Measurements from ENCODE around the gene C3orf33.

Gene C3orf33

DNA sequence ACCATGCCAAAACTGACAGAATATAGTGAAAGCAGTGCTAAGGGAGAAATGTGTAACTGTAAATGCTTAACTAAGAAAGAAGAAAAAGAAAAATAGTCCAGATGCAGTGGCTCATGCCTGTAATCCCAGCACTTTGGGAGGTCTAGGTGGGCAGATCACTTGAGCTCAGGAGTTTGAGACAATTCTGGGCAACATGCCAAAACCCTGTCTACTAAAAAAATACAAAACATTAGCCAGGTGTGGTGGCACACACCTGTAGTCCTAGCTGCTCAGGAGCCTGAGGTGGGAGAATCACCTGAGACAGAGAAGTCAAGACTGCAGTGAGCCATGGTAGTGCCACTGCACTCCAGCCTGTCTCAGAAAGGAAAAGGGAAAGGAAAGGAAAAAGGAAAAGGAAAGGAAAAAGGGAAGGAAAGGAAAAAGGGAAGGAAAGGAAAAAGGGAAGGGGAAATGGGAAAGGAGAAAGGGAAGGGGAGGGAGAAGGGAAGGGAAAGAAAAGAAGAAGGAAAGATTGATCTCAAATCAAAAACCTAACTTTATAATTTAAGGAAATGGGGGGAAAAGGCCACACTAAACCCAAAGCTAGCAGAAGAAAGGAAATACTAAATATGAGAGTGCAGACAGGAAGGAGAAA lies 20.3 kb downstream of the C3orf33 start:
- DNase-seq (ENCODE audit: low spot score): no peak

DNA sequence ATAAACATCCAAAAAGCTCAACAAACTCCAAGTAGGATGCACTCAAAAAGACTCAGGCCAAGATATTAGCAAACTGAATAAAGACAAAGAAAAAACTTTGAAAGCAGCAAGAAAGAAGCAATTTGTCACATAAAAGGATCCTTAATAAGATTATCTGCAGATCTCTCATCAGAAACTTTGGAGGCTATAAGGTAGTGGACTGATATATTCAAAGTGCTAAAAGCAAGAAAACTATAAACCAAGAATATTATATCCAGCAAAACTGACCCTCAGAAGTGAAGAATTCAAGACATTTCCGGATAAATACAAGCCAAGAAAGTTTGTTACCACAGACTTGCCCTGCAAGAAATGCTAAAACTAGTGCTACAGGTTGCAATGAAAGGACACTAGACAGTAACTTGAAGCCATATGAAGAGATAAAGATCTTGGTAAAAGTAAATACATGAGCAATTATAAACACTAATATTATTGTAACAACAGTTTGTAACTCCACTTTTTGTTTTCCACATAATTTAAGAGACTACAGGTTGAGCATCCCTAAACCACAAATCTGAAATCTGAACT lies 23.6 kb downstream of the C3orf33 start:
- DNase-seq (ENCODE audit: low spot score): no peak

DNA sequence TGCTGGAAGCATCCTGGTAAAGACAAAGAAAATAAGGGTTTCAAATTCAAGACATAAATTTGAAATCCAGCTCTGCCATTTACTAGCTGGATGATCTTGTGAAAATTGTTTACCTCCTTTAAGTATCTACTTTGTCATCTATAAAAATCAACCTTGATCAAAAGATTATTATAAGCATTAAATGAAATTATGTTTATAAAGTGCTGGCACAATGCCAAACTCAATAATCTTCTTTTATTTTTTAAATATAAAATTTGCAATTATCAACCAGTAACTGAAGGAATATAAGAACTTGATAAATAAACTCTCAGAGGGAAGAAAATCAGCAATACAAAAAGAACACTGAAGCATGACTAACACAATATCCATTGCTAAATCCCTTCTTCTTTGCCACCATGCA lies 25.8 kb downstream of the C3orf33 start:
- no peak for DNase-seq (ENCODE audit: low spot score)

DNA sequence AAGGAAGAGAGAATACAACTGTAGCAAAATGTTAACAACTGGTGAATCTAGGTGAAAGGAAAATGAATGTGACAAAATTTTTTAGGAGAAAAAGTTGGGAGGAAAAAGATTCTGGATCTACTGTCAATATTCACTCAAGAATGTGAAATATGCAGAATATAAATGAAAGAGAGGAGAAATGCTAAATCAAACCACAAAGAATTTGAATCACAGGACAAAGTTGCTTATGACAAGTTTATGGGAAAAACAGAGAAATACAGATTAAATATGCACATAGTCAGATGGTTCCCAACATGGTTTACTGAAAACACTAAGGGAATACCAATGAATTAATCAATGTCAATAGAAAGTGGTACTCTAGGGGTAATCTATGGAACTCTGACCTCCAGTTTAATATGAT lies 27.6 kb downstream of the C3orf33 start:
- DNase-seq (ENCODE audit: low spot score): no peak

DNA sequence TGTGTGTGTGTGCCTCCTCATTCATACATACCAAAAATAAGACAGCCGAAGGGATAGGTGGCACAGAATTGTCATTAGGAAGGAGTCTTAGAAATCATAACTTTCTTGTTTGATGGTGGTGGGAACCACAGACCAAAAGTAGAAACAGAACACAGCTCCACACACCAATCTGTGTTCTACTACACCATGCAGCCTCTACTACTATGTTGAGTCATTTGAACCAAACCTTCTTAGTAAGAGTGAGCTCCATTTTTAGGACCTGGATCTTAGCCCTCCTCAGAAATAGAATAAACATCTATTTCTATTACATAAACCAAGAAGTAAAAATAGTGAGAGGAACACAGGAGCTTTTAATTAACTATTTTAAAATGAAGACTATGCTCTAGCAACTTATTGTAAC lies 33.3 kb downstream of the C3orf33 start:
- DNase-seq (ENCODE audit: low spot score): no peak

DNA sequence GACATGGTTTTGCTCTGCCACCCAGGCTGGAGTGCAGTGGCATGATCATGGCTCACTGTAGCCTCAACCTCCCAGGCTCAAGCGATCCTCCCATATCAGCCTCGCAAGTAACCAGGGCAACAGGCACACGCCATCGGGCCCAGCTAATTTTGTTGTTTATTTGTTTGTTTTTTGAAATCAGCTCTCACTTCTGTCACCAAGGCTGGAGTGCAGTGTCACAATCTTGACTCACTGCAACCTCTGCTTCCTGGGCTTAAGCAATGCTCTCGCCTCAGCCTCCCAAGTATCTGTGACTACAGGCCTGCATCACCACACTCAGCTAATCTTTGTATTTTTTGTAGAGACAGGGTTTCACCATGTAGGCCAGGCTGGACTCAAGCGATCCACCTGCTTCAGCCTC lies 35.0 kb downstream of the C3orf33 start:
- DNase-seq (ENCODE audit: low spot score): no peak

DNA sequence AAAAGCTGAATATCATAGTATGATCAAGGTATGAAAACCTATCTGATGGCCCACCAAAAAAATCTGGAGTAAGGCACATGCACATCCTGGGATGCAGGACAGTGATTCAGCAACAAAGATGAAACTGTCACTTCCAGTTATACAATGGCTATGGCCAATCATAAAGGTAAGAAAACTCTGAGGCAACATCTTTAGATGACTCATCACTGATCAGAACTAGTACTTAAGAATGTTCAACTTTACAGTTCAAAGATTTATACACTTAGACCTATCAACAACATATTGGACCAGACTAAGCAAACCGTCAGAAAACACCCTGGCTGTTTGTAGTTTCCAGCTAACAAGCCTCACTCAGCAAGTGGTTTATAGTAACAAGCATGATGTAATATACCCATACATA lies 39.9 kb downstream of the C3orf33 start:
- DNase-seq (ENCODE audit: low spot score): no peak

DNA sequence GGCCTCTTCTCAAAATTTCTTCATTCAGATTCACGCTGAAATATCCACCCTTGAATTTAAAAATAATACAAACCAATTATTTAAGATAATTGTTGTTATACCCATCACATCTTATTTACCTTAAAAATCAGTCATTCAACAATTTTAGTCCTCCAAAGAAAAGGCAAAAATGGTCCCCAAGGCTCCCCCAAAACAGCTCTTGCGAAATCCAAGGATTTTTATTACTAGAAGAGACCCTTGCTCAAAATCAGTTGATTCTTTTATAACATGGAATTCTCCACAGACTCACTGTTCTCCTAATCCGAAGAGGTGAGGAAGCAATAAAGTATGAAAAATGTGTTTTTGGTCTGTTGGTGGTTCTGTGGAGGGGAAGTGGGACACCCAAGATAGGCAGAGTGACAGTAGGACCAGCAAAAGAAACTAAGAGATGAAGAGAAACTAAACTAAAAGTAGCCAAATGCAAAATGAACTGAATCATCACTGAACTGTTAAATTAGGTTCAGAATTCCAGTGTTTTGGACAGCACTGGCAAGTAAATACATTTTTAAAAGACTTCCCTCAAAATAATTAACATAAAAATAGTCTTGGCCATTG lies 42.1 kb downstream of the C3orf33 start:
- no peak for DNase-seq (ENCODE audit: low spot score)

DNA sequence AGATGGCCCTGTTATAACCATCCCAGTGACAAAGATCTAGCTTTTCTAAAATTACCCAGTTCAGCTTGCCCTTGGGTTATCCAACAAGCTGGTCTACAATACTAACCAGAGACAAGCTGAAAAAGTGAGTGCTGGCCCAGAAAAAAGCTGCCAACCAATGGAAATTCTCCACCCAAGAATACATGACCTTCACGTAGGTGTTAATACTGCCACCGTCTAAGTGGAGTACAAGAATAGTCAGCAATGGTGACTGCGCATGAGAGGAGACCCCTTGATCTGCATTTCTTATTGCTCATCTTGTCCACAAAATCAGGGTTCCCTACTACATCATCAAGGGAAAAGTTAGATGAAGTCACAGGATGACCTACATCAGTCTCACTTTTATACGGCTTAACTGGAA lies 45.4 kb downstream of the C3orf33 start:
- no peak for DNase-seq (ENCODE audit: low spot score)

DNA sequence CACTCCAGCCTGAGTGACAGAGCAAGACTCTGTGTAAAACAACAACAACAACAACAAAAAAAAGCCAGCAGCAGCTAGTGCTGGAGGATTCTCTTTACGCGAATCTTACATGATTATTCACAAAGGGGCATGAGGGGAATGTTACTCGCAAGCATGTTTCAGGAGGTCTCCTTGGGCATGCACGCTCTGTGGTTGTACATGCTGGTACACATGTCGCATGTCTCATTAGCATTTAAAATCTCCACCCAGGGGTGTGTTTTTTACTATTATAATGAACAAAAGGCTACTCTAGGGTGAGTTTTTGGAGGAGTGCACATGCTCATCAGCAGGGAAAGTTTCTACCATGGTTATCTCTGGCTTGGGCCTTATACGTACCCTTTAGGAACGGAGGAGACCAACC lies 48.5 kb downstream of the C3orf33 start:
- DNase-seq (ENCODE audit: low spot score): no peak

DNA sequence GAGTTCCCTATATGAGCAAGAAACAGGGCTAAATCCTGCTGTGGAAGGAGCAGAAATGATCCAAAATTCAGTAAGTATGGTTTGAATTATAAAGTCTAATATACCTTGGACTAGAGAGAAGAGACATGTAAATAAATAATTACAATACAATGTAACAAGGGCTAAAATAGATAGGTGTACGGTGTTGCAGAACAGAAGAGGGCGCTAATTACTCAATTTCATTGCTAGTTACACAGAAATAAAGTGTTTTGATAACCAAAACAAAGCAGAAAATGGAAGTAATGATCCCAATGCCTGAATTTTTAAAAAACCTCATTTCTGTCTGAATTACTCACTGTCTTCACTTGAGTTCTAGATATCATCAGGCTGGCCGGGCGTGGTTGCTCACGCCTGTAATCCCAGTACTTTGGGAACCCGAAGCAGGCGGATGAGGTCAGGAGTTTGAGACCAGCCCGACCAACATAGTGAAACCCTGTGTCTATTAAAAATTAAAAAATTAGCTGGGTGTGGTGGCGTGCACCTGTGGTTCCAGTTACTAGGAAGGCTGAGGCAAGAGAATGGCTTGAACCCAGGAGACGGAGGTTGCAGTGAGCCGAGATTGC lies 52.9 kb downstream of the C3orf33 start:
- DNase-seq (ENCODE audit: low spot score): peak; percentile 25

DNA sequence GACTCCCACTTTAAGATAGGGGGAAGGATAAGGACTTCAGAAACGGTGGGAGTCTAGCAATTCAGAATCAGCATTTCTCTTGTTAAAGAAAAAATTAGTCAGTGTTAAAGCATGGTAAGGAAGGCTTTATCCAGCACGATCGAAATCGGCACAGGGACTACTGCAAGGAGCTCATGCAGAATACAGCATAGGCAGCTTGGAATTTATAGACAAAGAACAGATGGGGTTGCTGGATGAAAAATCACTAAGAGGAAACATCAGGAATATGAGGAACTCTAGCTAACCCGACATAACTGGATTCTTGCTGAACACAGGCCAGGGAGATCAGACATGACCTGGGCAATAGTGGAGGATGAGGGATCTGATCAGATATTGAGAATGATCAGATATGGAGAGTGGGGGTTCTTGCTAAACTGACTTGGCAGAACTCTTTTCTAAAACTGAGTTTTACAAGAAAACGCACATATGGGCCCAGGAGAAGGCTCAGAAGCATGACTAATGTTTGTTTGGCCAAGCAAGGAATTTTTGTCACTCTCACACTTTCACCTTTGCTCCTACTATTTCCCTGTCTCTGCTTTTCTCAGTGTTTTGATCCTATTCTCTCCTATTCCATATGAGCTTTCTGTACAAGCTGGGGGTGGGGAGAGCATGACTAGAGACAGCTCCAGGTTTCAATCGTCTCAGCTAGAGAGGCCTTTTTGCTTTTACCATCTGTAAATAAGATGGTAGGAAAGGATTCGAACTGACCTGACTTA lies 57.3 kb downstream of the C3orf33 start:
- no peak for DNase-seq (ENCODE audit: low spot score)

DNA sequence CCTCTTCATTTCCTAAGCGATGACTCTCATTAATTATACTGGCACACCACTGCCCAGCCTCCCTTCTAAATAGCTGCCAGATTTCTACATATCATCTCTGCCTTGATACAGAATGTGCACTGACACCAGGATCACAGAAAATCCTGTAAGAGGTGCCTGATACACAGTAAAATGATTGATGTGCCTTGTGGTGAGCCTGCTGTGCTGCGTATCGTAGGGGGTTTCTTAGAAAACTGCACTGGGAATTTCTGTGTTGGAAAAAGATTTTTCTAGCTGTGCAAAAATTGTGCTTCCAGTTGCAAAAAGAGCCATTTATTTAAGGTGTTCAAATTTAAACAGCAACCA lies 58.2 kb downstream of the C3orf33 start:
- DNase-seq (ENCODE audit: low spot score): no peak

DNA sequence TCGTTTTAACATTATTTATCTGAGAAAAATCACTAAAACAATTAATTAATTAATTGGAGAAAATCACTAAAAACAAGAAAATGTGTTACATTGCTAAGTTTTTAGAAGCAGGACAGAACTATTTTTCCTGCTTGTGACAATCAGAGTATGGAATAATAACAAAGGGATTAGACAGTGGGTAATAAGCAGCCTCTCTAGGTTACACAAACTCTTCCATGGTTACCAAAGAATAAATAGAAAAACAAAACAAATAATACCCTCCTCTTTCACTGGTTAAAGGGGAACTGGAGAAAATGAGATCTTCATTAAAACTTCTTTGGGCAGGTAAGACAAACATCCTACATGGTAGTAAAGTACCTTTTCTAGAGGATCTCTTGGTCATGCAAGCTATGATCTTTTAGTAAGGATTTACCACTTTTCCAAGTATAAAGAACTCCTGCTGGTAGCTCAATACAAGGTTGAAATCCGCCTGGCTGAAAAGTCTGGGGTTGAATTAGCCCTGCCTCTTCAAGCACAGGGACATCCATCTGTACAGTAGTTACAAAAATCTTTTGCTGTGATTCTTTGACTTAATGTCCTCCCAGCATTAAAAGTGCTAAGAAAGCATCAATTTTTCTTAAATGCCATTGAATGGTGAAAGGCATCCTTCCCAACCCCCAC lies 58.7 kb downstream of the C3orf33 start:
- no peak for DNase-seq (ENCODE audit: low spot score)

DNA sequence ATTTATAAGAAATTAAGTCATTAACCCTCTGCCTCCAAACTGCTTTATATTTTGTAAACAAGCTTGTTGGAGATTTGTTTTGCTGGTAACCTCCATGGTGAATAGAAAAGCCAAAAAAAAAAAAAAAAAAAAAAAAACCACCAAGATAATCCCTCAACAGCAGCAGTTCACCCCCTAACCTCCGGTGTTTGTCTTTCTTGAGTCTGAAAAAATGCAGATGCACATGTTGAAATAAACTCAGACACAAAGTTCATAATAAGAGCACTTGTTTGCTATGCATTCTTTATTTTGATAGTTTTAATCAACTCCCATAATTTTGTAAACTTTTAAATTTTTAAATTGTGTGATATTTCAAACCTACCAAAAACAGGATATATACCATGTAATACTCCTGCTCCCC lies 59.4 kb downstream of the C3orf33 start:
- DNase-seq (ENCODE audit: low spot score): no peak

DNA sequence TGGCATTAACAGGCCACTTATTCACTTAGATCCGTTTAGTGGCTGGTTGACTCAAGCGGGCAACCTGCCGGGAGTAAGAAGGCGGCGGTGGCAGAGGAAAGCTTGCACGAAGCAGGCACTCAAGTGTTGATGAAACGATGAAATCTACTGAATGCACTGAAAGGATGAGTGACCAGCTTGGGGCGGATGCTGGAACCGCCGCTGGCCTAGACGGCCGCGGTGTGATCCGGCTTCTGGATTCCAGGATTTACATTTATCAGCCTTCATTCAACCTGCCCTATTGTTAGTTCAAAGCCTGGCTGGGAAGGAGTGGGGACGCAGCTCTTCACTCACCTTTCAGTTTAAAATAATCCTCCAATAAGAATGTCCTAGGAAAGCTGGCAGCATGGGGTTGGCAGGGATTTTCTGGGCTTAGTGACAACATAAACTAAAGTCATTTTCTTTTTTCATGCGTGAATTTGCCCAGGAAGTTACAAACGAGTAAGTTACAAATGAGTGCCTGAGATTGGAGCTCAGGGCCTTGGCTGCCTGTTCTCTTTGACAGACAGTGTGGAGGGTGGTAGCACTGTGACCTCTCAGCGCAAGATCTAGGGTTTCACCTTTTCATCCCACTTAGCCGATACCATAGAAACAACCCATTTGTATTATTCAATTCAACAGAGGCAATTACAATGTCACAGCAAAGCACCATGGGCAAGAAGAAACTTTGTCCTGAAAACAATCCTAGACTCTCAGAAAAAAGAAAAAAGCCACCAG lies 60.1 kb downstream of the C3orf33 start:
- DNase-seq (ENCODE audit: low spot score): no peak

DNA sequence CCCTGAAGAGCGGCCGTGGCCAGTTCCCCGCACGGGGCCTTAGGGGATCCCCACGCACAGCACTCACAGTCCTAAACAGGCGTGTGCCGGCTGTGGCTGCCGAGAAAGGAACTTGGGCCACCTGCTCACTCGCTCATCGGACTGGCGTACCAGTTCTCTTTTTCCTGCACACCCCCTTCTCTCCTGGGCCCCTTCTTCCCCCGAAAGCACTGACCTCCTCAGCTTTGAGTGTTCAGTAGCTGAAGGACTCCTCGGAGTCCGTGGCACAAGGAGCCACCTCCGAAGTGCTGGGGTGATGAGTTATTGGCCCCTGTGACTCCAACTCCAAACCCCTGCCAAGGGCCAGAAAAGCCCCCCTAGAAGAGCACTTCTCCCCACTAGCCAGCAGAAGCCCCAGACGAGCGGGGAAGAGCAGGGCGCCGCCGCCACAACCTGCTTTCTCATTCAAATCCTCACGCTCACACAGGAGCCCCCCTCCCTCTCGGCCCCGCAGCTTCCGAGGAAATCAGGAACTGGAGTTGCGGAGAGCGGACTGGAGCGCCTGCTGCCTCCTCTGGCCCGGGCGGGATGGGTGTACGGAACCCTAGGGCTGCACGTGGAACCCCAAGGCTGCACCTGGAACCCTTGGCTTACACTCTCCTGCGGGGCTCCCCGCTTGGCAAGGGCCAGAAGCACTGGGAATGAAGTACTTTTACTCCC lies 61.3 kb downstream of the C3orf33 start, which contains the start of gene PLCH1:
Gene PLCH1 (minus strand): TSS at position 446 of the 699 bp plus-strand sequence. CDS start 40,847 bp downstream, outside the sequence.
- peak; percentile 22 for DNase-seq (ENCODE audit: low spot score)

DNA sequence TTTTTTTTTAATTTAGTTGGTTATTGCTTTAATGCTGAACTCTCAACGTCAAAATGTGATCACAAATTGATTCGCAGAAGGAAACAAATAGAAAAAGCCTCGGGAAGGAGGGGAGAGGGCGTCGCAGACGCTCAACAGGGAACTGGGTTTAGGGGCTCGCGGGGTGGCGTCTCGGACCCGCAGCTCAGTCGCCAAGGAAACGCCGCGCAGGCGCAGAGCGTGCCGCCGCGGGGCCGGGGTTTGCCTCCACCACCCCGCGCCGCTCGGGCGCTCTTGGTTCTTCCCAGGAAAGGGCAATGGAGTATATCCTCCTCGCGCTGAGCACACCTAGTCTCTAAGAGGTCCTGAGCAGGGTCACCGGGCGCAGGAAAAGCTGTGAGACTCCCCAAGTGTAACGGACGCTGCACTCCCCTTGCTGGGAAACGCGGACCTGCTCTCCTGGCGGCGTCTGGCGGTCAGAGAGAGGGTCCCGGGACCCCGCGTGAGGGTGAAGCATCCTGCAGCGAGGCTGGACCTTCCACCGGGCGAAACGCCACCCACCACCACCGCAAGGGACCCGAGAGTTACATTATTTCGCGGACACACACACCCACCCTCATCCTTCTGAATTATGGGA lies 62.0 kb downstream of the C3orf33 start:
- peak; percentile 32 for DNase-seq (ENCODE audit: low spot score)

DNA sequence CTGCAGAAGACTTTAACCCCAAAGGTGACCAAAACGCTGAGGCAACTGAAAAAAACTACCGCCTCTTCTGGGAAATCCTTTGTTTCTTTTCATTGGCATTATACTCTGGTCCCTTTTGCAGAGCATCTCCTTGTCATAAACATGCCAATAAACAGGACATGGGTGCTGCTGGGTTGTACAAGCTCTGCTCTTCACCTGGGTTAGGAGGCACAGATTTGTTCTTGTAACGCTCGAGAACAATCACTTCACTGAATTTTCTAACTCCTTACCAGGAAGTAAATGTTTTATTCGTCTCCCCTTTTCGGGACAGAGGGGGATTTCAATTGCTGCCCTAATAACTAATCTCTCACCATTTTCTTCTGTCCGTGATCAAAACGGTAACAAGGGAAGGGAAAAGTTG lies 62.5 kb downstream of the C3orf33 start:
- no peak for DNase-seq (ENCODE audit: low spot score)

DNA sequence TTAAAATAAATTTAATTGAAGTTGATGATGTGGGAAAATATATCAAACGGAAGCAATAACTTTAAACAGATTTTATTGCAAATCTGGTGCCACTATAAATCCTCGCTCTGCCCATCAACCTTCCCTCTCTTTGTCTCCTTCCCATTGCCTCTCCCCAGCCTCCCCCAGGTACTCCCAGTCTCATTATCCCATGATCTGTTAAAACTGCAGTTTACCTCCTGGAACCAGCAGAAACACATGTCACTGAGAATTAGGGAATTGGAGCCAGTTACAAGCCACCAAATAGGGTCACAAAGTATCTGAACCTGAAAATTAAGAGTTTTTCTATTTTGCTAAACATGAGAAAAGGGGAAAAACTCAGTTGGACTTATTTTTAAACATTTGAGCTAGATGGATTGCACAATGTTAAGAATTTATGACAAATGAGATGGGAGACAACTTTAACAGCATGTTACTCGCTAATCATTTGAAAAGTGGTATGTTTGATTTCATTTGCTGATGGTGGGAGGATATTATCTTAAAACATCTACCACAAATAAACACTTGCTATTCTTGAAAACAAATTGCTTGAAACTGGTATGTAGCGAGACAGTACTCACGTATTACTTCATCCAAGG lies 63.6 kb downstream of the C3orf33 start:
- DNase-seq (ENCODE audit: low spot score): no peak

All from CD4-positive, alpha-beta T cell treated with Interleukin-15 for 4 hours (primary cell).